Ovary (tissue), 9 donors: ENCODE results near the gene NPAS4. TPM values are rescaled to one million over a fixed set of nuclear protein-coding genes. Genes with fewer than 3 reads are reported as not detected.

ENCODE experiments used
- DNase-seq, 5 donors: peaks; one replicate each; pipeline ENCODE4 v3.0.0-alpha.2; 2019 to 2020
- H3K27ac ChIP-seq, 2 donors: fragments of 200-600 bp; one replicate each; pipeline versions ENCODE4 v1.5.1 to v1.8.0; 2019 to 2022
- H3K27me3 ChIP-seq: fragments of 200-600 bp; one replicate; pipeline ENCODE4 v1.8.0; 2022
- H3K36me3 ChIP-seq: fragments of 200-600 bp; sonication (generic); one replicate; pipeline ENCODE4 v1.5.1; 2019
- H3K4me1 ChIP-seq: one replicate; pipeline ENCODE4 v1.8.1; 2013; ENCODE audit warnings: mild to moderate bottlenecking, moderate library complexity; ENCODE audit not compliant: insufficient read depth
- H3K4me3 ChIP-seq: fragments of 200-600 bp; sonication (generic); one replicate; pipeline ENCODE4 v1.5.1; 2017
- H3K9me3 ChIP-seq, 2 donors: fragments of 200-600 bp in 1 of 2; sonication (generic) in 1 of 2; one replicate each; pipeline versions ENCODE4 v1.5.1 to v1.8.1; 2013 to 2019; ENCODE audit warnings: mild to moderate bottlenecking in 1 of 2, moderate library complexity in 1 of 2
- EP300 ChIP-seq: sonication (generic); formaldehyde crosslinking; IDR thresholded peaks from one replicate; pipeline ENCODE4 v1.6.1; 2017; ENCODE audit warnings: antibody characterized with exemption
- POLR2A ChIP-seq: fragments of 450-650 bp; IDR thresholded peaks from one replicate; pipeline ENCODE4 v1.6.1; 2017; ENCODE audit warnings: antibody characterized with exemption, mild to moderate bottlenecking, moderate library complexity
- WGBS, 3 donors: extraction: QIAGEN DNeasy Blood & Tissue Kit in 1 of 3; methylation state at CpG; one replicate each; pipeline versions ENCODE4 v1.1.5 to v1.1.7; 2013 to 2017; 5-methylcytosine and 5-hydroxymethylcytosine counted together
- intact Hi-C, 4 donors: fragments of 100-400 bp; cut with DNase I; formaldehyde crosslinking; loops; one replicate each; pipeline versions ENCODE4 v1.11.0 to v1.15.1; 2022 to 2023
- polyA plus RNA-seq, 2 donors: library from polyadenylated mRNA; stranded (reverse); fragments of 200-250 nt in 1 of 2; fragments of 350-450 nt in 1 of 2; fragmentation: Illumina TruSeq in 1 of 2; extraction: RNeasy Lipid Tissue Mini Kit (QIAGEN cat#74804) in 1 of 2; gene quantifications; one replicate each; pipeline ENCODE4 v1.2.3, GENCODE V29; 2013 to 2014
- total RNA-seq, 7 donors: library from RNA; depleted of rRNA in 2 of 7; stranded (reverse); fragments of >200 nt in 2 of 7; fragmentation: NEBNext Ultra II Directional in 3 of 7; extraction: Animal tissue kit (Norgen Biotek cat#: 25700) in 3 of 7; gene quantifications; one replicate each; pipeline versions ENCODE4 v1.1.0 to v1.2.4, GENCODE V29; 2016 to 2023
- TF ChIP-seq, protein P1 (sequence below), 3 donors: fragments of 450-650 bp in 2 of 3; fragments of 200-600 bp in 1 of 3; IDR thresholded peaks; one replicate each; pipeline versions ENCODE4 v1.5.1 to v1.8.0; 2016 to 2022; ENCODE audit warnings: antibody characterized with exemption in 3 of 3, mild to moderate bottlenecking in 1 of 3
- donor health status: DM: no; HTN: no; CAD: no; lungs with moderate emphysema.
- donor health status: DM: no; HTN: no; CAD: no.
- donor health status: Bipolar disorder and iron deficiency.
- donor health status: DM: yes; HTN: yes; CAD: no.
- donor health status: DM: no; HTN: no; CAD: no.
- donor health status: DM: yes; HTN: yes; CAD: no.

Gene NPAS4
- total and polyA plus RNA-seq, 9 donors, result 0.07 to 3.3 (median 0.32) TPM; not detected in 2

DNA sequence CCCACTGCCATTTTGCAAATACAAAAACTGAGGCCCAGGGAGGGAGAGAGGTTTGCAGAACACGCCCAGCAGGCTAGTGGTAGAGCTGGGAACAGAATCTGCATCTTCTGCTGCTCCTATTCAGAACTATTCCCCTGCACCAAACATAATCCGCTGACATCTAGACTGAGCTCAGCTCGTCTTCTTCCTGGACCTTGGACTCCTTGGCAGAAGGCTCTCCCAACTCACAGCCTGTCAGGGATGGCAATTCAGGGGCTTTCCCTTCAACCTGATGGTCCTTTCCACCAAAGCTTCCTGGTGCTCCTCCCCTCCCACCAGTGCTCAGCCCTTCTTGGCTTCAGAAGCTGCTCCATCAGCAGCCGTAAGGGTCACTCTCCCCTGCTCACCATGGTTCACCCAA is 9.5 kb upstream of the NPAS4 start:
- TF ChIP-seq EP300 (no peak), POLR2A (no peak)
- TF ChIP-seq, protein P1, sequence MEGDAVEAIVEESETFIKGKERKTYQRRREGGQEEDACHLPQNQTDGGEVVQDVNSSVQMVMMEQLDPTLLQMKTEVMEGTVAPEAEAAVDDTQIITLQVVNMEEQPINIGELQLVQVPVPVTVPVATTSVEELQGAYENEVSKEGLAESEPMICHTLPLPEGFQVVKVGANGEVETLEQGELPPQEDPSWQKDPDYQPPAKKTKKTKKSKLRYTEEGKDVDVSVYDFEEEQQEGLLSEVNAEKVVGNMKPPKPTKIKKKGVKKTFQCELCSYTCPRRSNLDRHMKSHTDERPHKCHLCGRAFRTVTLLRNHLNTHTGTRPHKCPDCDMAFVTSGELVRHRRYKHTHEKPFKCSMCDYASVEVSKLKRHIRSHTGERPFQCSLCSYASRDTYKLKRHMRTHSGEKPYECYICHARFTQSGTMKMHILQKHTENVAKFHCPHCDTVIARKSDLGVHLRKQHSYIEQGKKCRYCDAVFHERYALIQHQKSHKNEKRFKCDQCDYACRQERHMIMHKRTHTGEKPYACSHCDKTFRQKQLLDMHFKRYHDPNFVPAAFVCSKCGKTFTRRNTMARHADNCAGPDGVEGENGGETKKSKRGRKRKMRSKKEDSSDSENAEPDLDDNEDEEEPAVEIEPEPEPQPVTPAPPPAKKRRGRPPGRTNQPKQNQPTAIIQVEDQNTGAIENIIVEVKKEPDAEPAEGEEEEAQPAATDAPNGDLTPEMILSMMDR (IDR thresholded peaks at IDR 0.05), result no peak
- H3K4me3 ChIP-seq, result no peak overlapping the region
- WGBS, 3 donors, result 67 to 71% (median 67%) methylated on average over 4 of the region's 4 CpGs
- no peaks in the 10 kb centered on the region for H3K4me1 ChIP-seq
- H3K27me3 ChIP-seq, result no peaks in the 10 kb centered on the region
- H3K9me3 ChIP-seq, result no peaks in the 10 kb centered on the region
- intact Hi-C loops, result loop anchor here in 2 of 4 donors (5.0 to 10.0 kb wide), 2 partner anchors 266 to 273 kb away; partner anchors contain the start of gene RBM4B (in 1 of the 2)
- H3K36me3 ChIP-seq, result no peaks in the 10 kb centered on the region
- H3K27ac ChIP-seq, result no peak overlapping the region
- DNase-seq, result no peak

DNA sequence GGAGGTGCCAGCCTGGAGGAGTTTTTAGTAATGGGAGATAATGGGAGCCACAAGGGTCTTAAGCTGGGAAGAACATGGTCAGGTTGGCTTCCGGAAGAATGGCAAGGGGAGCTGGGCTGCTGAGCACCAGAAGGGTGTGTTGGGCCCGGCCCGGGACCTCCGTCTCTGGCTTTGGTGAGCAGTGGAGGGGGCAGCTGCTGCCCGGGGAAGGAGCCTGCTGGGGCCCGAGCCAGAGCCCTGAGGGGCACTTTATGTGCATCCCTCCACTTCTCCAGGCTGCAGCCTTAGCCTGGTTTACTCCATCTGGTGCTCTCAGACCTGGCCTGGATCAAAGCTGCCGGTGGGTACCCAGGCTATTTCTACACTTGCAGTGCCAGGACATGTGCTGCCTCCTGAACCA is 8.7 kb upstream of the NPAS4 start:
- TF ChIP-seq POLR2A, result no peak
- no peak for TF ChIP-seq EP300
- TF ChIP-seq, protein P1 (IDR thresholded peaks at IDR 0.05), result no peak
- intact Hi-C loops, result loop anchor here in 2 of 4 donors (5.0 to 10.0 kb wide), 2 partner anchors 265 to 273 kb away; partner anchors contain the start of gene RBM4B (in 1 of the 2)
- no peaks in the 10 kb centered on the region for H3K36me3 ChIP-seq
- no peaks in the 10 kb centered on the region for H3K27me3 ChIP-seq
- no peak overlapping the region for H3K27ac ChIP-seq
- no peaks in the 10 kb centered on the region for H3K9me3 ChIP-seq
- no peak for DNase-seq
- 61 to 74% (median 69%) methylated on average over 7 of the region's 7 CpGs for WGBS, 3 donors
- H3K4me3 ChIP-seq, result no peak overlapping the region
- no peaks in the 10 kb centered on the region for H3K4me1 ChIP-seq

GRCh38 chr11:66413167-66413566 is 7.7 kb upstream of the NPAS4 start:
- peaks cover 3% of the 10 kb centered on the region for H3K4me1 ChIP-seq

GRCh38 chr11:66414120-66414934 is 6.5 kb upstream of the NPAS4 start:
- Histone ChIP-seq H3K9me3 (no peaks in the 10 kb centered on the region), H3K27ac (no peak overlapping the region), H3K36me3 (no peaks in the 10 kb centered on the region), H3K4me3 (no peak overlapping the region), H3K4me1 (peaks cover 5% of the 10 kb centered on the region), H3K27me3 (no peaks in the 10 kb centered on the region)
- intact Hi-C loops, result loop anchor here in 2 of 4 donors (5.0 to 10.0 kb wide), 2 partner anchors 263 to 270 kb away; partner anchors contain the start of gene RBM4B (in 1 of the 2)
- no peak for TF ChIP-seq POLR2A
- TF ChIP-seq, protein P1 (IDR thresholded peaks at IDR 0.05), result no peak
- no peak for TF ChIP-seq EP300
- WGBS, 3 donors, result 61 to 73% (median 68%) methylated on average over 12 of the region's 12 CpGs
- DNase-seq, result no peak

More at GRCh38 chr11:66413167-66413566, 7.7 kb upstream of the NPAS4 start:
- DNase-seq, result no peak
- H3K27me3 ChIP-seq, result no peaks in the 10 kb centered on the region
- 83 to 91% (median 83%) methylated on average over 6 of the region's 6 CpGs for WGBS, 3 donors
- H3K4me3 ChIP-seq, result no peak overlapping the region
- no peaks in the 10 kb centered on the region for H3K36me3 ChIP-seq
- no peak for TF ChIP-seq EP300
- TF ChIP-seq, protein P1 (IDR thresholded peaks at IDR 0.05), result no peak
- TF ChIP-seq POLR2A, result no peak
- intact Hi-C loops, result loop anchor here in 2 of 4 donors (5.0 to 10.0 kb wide), 2 partner anchors 264 to 272 kb away; partner anchors contain the start of gene RBM4B (in 1 of the 2)
- no peaks in the 10 kb centered on the region for H3K9me3 ChIP-seq
- no peak overlapping the region for H3K27ac ChIP-seq
